ENCODE results near the gene ANO1.

DNA sequence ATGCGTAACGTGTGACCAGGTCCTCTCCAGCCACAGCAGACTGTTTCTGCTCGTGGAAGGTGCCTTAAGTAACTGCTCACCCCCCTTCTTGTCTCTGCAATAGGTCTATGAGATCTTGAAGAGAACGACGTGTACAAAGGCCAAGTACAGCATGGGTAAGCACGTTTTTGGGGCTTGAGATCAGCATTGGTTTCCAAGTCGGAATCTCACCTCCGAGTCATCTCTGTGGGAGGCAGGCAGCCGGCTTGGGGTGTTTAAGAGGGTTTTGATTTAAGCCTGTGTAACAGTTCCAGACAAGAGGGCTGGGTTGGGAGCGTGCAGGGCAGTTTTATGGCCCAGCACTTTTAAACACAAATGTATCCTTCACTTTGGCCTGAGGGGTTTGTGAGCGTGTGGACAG, 30.1 kb downstream of the ANO1 start:
- TF ChIP-seq, protein P1, sequence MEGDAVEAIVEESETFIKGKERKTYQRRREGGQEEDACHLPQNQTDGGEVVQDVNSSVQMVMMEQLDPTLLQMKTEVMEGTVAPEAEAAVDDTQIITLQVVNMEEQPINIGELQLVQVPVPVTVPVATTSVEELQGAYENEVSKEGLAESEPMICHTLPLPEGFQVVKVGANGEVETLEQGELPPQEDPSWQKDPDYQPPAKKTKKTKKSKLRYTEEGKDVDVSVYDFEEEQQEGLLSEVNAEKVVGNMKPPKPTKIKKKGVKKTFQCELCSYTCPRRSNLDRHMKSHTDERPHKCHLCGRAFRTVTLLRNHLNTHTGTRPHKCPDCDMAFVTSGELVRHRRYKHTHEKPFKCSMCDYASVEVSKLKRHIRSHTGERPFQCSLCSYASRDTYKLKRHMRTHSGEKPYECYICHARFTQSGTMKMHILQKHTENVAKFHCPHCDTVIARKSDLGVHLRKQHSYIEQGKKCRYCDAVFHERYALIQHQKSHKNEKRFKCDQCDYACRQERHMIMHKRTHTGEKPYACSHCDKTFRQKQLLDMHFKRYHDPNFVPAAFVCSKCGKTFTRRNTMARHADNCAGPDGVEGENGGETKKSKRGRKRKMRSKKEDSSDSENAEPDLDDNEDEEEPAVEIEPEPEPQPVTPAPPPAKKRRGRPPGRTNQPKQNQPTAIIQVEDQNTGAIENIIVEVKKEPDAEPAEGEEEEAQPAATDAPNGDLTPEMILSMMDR (IDR thresholded peaks at IDR 0.05), result no peak
- TF ChIP-seq POLR2A (IDR thresholded peaks at IDR 0.05), result peak in 1 of 2 donors; percentile 42

Measured in uterus (tissue), 2 donors.